DMS53 treated with DMSO at 0.1 percent for 48 hours (cell line): Measurements from ENCODE around the gene TNIK.
"Not testable (repeated sequence)": the region's sequence is repeated elsewhere in the genome, so short reads cannot be mapped to it uniquely, and the experiment has no call there.

Source experiments
- DNase-seq: peaks from one replicate; lab custom pipeline; 2025; ENCODE audit not compliant: unreplicated experiment; lab: John Stamatoyannopoulos, UW

Gene TNIK

GRCh38 chr3:171469376-171469775 is 9.2 kb upstream of the TNIK start:
- no peak for DNase-seq

- DNase-seq: no peak
Measured at GRCh38 chr3:171468296-171468906, 8.2 kb upstream of the TNIK start.

- DNase-seq: no peak
Measured at GRCh38 chr3:171465763-171466162, 5.6 kb upstream of the TNIK start.

GRCh38 chr3:171464462-171464861 is 4.3 kb upstream of the TNIK start:
- no peak for DNase-seq

GRCh38 chr3:171462224-171462623 is 2.0 kb upstream of the TNIK start:
- DNase-seq: no peak

- no peak for DNase-seq
Measured at GRCh38 chr3:171461525-171461917, 1.3 kb upstream of the TNIK start.

- peak; percentile 41 for DNase-seq
Measured at GRCh38 chr3:171460725-171461524, 720 bp upstream of the TNIK start.

GRCh38 chr3:171459137-171459941 is 866 bp downstream of the TNIK start:
- DNase-seq: peak; percentile 34

GRCh38 chr3:171458864-171459136 is 1.4 kb downstream of the TNIK start:
- DNase-seq: no peak

DNA sequence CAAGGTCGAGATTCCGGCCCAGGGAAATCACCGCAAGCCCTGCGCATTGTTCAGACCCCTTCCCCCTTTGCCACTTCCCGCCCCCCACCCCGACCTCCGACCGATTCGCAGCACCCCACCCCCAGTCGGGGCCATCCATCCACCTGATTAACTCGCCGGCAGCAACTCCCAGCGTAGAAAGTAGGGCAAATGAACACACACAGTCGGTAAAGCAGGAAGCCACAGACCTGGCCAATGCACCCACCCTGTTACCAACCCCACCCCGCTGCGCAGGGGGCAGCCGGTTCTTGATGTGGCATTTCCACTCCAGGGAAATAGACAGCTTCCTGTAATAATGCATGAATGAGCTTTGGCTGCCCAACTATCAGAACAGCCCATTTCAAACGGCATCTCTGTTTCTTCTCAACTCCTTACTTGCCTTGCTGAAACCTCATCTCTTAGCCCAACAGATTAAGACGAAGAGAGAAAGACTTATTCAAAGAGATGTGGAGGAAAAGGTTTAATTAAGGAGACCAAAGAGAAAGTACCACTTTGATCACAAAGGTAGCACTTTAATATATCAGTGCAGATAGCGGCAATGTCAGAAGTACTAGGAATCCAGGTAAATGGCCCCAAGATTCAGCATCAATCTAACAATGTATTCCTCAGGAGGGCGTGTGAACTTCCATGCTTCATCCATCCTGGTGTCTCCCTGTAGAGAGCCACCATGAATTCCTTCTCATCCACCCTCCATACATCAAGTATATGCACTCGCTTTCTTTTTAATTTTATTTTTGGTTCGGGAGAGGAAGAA is 1.9 kb downstream of the TNIK start:
- no peak for DNase-seq

- no peak for DNase-seq
Measured at GRCh38 chr3:171457607-171458061, 2.6 kb downstream of the TNIK start.

DNA sequence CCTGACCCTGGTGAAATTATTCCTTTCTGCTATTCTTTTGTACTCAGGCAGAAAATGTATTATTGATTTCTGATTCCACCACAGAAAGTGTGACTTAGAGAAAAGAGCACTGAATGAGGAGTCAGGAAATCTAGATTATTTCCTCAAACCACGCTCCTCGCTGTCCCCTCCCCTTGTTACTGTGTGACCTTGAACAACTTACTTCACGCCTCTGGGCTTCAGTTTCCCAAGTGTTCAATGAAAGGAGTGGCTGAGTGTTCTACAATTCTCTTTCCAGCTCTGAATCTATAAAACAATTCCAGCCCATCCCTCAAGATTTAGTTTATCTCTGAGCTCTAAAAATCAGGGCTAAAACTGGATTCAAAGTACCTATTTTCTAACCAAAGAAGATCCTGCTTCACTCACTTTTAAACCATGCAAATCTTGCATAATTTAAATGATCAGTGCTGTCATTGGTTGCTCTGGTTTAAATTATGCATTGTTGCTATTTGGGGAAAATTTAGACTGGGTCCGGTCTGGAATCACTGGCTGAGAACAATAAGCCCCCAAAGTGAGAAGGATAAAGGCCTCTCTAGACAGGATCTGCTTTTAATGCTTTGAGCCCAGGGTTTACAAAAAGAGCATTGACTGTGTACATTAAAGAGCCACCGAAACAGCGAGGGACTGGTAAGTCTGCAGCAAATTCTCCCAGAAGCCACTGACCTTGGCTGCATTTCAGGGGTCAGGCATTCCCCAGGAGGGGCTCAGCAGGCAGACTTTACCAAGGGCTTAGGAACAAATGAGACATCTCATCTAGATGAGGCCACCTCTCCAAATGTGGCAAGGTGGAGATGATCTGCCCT is 3.2 kb downstream of the TNIK start:
- DNase-seq: no peak

DNA sequence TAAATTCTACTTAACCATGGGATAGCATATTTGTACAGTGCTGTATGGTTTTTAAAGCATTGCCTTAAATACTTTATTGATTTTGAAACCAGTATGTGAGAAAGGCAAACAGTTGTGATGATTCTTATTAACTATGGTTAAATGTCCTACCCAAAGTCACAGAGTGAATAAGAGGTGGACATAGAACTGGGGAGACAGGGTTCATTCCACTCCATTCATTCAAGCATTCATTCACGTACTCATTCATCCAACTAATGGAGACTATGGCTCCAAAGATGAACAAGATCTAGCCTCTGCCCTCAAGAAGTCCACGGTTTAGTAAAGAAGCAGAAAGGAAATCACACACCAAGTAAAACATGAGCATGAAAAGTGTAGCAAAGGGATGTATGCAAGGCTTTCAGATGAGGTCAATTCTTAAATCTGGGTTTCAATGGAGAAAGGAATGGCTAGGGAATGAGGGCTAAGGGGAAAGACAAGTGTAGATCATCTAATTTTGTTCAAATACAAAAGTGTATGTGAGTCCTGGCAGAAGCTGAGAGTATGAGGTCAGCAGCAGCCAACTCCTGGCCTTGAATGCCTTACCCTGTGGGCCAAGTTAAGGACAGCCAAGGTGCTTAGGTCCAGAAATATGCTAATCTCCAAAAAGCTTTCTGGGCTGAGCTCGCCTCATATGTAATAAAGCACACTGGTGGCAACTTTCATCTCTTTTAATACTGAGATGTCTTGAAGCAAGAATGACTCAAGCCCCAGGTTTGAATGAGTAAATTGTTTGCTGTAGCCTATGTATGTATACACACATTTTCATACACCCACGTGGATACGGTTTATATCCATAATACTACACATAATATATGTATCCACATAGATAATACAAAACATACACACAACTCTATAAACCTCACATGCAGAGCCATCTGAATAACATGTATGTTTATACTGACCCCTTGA is 4.3 kb downstream of the TNIK start:
- DNase-seq: no peak

DNA sequence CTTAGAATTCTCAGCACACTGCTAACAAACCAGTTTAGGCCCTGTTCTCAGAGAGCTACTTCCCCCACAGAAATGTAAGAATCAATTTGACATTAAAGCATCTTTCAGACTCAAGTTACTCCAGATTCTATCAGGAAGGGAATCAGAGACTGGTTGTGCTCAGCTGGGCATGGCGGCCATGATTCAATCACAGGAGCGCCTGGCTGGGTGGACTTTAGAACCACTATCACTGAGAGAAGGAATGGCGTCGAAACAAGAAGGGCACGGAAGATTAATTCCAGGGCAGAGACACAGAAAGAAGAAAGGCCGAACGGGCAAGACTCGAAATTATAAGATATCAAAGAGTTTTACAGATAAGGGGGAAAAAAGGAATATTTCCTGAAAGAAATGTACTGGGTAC is 6.2 kb downstream of the TNIK start:
- no peak for DNase-seq

GRCh38 chr3:171453180-171453886 is 6.9 kb downstream of the TNIK start:
- DNase-seq: no peak

- no peak for DNase-seq
Measured at GRCh38 chr3:171452328-171452727, 7.9 kb downstream of the TNIK start.

DNA sequence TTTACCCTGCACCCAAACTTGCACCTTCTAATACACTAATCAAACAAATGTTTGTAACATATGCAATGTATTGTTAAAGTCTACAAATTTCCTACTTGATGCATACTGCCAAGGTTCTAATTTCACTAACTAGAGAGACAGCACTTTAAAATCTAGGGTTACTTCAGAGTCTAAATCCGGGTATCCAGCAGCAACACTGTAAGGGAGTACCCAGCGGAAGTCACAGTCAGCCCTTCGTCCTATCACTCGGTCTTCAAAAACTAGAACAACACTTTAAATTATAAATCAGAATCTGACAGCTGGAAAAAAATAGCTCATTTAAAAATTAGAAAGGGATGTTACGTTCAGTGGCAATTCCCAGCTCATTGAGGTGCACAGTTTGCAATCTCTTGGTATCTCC is 8.3 kb downstream of the TNIK start:
- DNase-seq: no peak

DNA sequence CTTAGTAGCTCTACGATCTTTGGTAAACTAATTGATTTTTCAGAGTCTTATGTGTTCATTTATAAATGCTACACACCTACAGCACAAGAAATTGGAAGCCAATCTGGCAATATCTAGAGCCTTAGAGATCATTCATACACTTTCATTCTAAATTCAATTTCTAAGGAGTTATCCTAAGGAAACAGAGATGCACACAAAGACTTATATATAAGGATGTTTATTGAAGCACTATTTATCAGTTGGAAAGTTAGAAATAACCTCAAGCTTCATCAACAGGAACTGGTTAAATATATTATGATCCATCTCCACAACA is 12.7 kb downstream of the TNIK start:
- DNase-seq: not testable (repeated sequence)
